ENCODE results near the gene FMNL1.

The FMNL1 gene

DNA sequence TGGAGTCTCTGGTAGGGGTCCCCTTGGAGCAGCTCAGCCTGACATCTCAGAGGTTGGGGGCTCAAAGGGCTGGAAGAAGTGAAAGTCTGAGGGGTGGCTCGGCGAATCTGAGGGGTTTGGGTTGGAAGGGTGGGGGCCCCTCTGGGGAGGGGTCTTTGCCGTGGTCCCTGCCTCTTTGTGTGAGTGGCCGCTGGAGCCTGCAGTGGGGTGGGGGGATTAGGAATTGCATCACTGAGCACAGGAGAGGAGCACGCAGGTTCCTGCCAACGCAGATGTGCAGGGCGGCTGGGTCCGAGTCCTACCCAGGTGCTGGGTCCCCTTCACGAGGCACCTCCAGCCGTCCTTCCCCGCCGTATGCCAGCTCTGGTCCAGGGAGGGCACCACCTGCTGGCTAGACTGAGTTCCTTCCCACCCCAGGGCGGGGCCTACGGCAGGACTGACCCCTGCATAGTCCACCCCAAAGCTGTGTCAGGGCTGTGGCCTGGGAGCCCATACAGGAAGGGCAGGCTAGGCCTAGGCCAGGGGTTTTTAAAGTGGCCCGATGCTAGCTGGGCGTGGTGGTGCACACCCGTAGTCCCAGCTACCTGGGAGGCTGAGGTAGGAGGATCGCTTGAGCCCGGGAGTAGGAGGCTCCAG lies 9.9 kb downstream of the FMNL1 start:
- TF ChIP-seq, protein P1, sequence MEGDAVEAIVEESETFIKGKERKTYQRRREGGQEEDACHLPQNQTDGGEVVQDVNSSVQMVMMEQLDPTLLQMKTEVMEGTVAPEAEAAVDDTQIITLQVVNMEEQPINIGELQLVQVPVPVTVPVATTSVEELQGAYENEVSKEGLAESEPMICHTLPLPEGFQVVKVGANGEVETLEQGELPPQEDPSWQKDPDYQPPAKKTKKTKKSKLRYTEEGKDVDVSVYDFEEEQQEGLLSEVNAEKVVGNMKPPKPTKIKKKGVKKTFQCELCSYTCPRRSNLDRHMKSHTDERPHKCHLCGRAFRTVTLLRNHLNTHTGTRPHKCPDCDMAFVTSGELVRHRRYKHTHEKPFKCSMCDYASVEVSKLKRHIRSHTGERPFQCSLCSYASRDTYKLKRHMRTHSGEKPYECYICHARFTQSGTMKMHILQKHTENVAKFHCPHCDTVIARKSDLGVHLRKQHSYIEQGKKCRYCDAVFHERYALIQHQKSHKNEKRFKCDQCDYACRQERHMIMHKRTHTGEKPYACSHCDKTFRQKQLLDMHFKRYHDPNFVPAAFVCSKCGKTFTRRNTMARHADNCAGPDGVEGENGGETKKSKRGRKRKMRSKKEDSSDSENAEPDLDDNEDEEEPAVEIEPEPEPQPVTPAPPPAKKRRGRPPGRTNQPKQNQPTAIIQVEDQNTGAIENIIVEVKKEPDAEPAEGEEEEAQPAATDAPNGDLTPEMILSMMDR (conservative IDR thresholded peaks at IDR 0.05; ENCODE audit: low read length), result peak; percentile 31
- no peak overlapping the region for H3K4me3 ChIP-seq (ENCODE audit: low read length)
- DNase-seq (ENCODE audit: low read depth), result no peak

- TF ChIP-seq, protein P1 (conservative IDR thresholded peaks at IDR 0.05; ENCODE audit: low read length), result no peak
- DNase-seq (ENCODE audit: low read depth), result no peak
- no peak overlapping the region for H3K4me3 ChIP-seq (ENCODE audit: low read length)
Measured at GRCh38 chr17:45232514-45233422, 11.1 kb downstream of the FMNL1 start.

DNA sequence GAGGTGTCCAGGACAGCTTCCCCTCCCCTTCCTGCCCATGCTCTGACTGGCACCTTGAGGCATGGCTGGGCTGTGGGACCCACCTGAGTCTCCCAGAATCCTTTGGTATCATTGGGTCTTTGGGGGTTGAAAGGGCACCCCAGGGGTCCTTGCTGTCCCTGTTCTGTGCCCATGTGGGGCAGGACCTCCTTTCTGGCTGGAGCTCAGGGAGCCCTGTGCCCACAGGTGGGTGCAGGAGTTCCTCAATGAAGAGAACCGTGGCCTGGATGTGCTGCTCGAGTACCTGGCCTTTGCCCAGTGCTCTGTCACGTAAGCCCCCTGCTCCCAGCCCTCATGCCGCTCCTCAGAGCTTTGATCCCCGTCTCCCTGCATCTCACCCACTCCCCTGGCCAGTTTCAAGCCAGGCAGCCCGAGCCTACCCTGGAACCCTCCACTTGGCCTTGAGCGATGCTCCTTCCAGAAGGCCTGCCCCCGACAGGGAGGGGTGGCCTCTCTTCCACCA lies 11.8 kb downstream of the FMNL1 start:
- TF ChIP-seq, protein P1 (conservative IDR thresholded peaks at IDR 0.05; ENCODE audit: low read length), result no peak

GRCh38 chr17:45234641-45235415 lies 13.1 kb downstream of the FMNL1 start:
- DNase-seq (ENCODE audit: low read depth), result no peak
- H3K4me3 ChIP-seq (ENCODE audit: low read length), result no peak overlapping the region
- TF ChIP-seq, protein P1 (conservative IDR thresholded peaks at IDR 0.05; ENCODE audit: low read length), result peak; percentile 14; the same call in 1 of the 2 replicates

More for the DNA sequence above, 11.8 kb downstream of the FMNL1 start:
- no peak for DNase-seq (ENCODE audit: low read depth)
- no peak overlapping the region for H3K4me3 ChIP-seq (ENCODE audit: low read length)

DNA sequence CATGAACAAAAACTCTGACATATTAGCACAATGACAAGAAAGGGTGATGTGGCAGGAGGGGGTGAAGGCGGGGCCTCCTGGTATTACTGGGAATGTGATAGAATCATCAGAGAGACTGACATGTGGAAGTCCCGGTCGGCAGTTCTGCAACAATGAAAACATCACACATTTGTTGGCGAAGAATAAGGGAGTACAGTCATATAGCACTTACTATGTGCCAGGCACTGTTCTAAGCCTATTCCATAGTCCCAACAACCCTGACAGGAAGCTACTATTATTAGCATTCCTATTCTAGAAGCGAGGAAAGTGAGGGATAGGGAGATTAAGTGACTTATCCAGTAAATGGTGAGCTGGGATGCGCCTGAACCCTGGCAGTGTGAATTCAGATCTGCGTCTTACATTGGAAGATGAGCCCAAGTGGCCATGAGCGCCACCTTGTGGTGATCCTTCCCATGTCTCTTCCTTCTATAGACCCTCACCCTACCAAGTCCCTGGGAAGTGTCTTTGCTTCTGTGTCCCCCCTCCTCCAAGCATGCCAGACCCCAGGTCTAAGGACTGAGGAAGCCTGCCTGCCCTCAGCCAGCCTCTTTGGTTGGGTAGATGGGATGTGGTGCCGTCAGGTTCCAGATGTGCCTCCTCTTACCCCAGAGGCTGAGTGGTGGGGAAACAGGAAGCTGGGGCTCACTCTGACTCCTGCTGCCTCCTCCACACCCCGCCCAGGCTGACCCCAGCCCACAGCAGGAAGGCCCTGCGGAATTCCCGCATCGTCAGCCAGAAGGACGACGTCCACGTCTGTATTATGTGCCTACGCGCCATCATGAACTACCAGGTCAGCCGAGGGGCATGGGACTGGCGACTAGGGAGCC lies 14.0 kb downstream of the FMNL1 start:
- H3K4me3 ChIP-seq (ENCODE audit: low read length), result no peak overlapping the region
- DNase-seq (ENCODE audit: low read depth), result peak; percentile 69
- TF ChIP-seq, protein P1 (conservative IDR thresholded peaks at IDR 0.05; ENCODE audit: low read length), result peak; percentile 85

DNA sequence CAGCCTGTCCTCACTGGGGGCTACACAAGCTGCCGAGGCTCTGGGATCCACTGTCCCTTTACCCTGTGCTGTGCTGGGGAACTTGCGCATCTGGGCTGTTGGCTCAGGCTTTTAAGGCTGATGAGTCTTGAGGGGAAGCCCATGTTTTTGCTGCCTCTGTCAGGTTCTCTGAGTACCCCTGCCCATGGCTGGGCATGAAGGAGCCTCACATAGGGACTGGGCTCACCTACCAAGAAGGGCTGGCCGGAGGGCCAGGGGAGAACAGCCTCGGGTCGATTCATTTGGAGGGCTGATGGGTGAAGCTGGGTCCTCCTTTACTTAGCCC lies 14.6 kb downstream of the FMNL1 start:
- TF ChIP-seq, protein P1 (conservative IDR thresholded peaks at IDR 0.05; ENCODE audit: low read length), result no peak
- DNase-seq (ENCODE audit: low read depth), result no peak

More for the DNA sequence above, 14.6 kb downstream of the FMNL1 start:
- no peak overlapping the region for H3K4me3 ChIP-seq (ENCODE audit: low read length)
